Subcutaneous abdominal adipose tissue (tissue), 5 donors: Measurements from ENCODE around the gene DGKZ.
"Not testable (repeated sequence)": the region's sequence is repeated elsewhere in the genome, so short reads cannot be mapped to it uniquely, and the experiment has no call there.

ENCODE experiments used
- H3K27ac ChIP-seq: one replicate; pipeline ENCODE4 v1.7.0; 2013; ENCODE audit warnings: low read depth, mild to moderate bottlenecking, inconsistent platforms, low read length, moderate library complexity
- H3K27me3 ChIP-seq, 5 donors: one replicate each; pipeline ENCODE4 v1.7.0; 2013; ENCODE audit warnings: low read length in 5 of 5, inconsistent platforms in 1 of 5; ENCODE audit not compliant: control insufficient read depth in 5 of 5, insufficient read depth in 4 of 5
- H3K36me3 ChIP-seq, 5 donors: one replicate each; pipeline ENCODE4 v1.7.0; 2013; ENCODE audit warnings: low read length in 5 of 5; ENCODE audit not compliant: control insufficient read depth in 5 of 5, insufficient read depth in 5 of 5
- H3K4me1 ChIP-seq, 5 donors: one replicate each; pipeline ENCODE4 v1.7.0; 2013; ENCODE audit warnings: low read length in 5 of 5, mild to moderate bottlenecking in 3 of 5, moderate library complexity in 1 of 5; ENCODE audit not compliant: control insufficient read depth in 5 of 5, insufficient read depth in 5 of 5
- H3K4me3 ChIP-seq, 5 donors: one replicate each; pipeline ENCODE4 v1.7.0; 2013; ENCODE audit warnings: low read length in 5 of 5, low read depth in 1 of 5
- H3K9ac ChIP-seq, 5 donors: one replicate each; pipeline ENCODE4 v1.7.0; 2013; ENCODE audit warnings: low read length in 5 of 5, mild to moderate bottlenecking in 4 of 5, moderate library complexity in 3 of 5
- H3K9me3 ChIP-seq, 5 donors: one replicate each; pipeline ENCODE4 v1.7.0; 2013; ENCODE audit warnings: low read length in 5 of 5; ENCODE audit not compliant: control insufficient read depth in 5 of 5
- donor health status: healthy.
- donor health status: healthy.
- donor health status: healthy.
- donor health status: healthy.
- donor health status: healthy.

The DGKZ gene

DNA sequence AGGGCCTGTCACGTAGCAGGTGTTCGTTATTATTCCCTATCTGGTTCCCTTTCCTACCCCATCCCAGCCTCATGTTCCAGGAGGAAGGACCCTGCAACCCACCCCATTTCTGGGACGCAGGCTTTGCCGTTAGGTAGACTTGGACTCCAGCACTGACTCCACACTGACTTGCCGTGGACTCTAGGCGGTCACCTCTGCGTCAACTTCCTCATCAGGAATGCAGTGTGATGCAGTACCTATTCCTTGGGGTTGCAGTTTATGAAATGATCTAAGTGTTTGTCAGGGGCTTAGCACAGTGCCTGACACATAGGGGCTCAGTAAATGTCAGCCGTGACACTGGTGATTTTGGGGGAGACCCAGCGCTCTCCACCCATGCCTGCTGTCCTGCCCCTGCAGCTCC is 16.8 kb downstream of the DGKZ start:
- H3K27ac ChIP-seq, result no peak overlapping the region
- H3K4me3 ChIP-seq, result no peak overlapping the region
- peaks cover 0 to 38% (median 24%) of the 10 kb centered on the region in 5 donors for H3K36me3 ChIP-seq
- H3K4me1 ChIP-seq, result peaks cover 8 to 57% (median 51%) of the 10 kb centered on the region in 5 donors
- no peaks in the 10 kb centered on the region for H3K9me3 ChIP-seq
- H3K9ac ChIP-seq, result no peak overlapping the region
- H3K27me3 ChIP-seq, result no peaks in the 10 kb centered on the region

DNA sequence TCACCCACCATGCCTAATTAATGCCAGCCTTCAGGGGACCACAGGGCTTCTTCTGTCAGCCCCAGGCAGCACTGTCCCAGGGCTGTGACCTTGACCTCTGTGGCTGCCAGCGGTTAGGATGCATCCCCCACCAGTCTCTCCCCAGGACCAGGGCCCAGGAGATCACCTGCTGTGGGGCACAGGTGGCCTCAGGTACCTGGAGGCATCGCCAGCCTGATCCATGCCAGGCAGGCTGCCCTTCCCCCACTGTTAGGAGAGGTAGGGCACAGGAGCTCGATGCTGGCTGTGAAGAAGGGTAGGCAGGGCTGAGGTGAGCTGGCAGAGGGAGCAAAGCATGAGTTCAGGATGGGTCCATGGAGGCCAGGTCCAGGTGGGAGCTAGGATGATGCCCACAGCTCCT is 17.5 kb downstream of the DGKZ start:
- H3K4me1 ChIP-seq, result peaks cover 8 to 57% (median 51%) of the 10 kb centered on the region in 5 donors
- H3K36me3 ChIP-seq, result peaks cover 0 to 45% (median 30%) of the 10 kb centered on the region in 5 donors
- H3K9me3 ChIP-seq, result no peaks in the 10 kb centered on the region
- H3K27ac ChIP-seq, result no peak overlapping the region
- no peaks in the 10 kb centered on the region for H3K27me3 ChIP-seq
- H3K9ac ChIP-seq, result peak overlapping the region in 1 of 5 donors; percentile 44
- H3K4me3 ChIP-seq, result no peak overlapping the region

DNA sequence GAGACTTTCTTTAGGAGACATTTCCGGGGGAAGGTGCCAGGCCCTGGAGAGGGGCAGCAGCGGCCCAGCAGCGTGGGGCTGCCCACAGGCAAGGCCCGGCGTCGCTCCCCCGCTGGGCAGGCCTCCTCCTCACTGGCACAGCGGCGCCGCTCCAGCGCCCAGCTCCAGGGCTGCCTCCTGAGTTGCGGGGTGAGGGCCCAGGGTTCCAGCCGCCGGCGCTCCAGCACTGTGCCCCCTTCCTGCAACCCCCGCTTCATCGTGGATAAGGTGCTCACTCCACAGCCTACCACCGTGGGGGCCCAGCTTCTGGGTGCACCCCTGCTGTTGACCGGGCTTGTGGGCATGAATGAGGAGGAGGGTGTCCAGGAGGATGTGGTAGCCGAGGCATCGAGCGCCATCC is 19.0 kb downstream of the DGKZ start:
- H3K9ac ChIP-seq, result no peak overlapping the region
- H3K36me3 ChIP-seq, result peaks cover 0 to 58% (median 41%) of the 10 kb centered on the region in 5 donors
- H3K27me3 ChIP-seq, result no peaks in the 10 kb centered on the region
- H3K4me1 ChIP-seq, result peaks cover 6 to 50% (median 43%) of the 10 kb centered on the region in 5 donors
- H3K27ac ChIP-seq, result no peak overlapping the region
- no peaks in the 10 kb centered on the region for H3K9me3 ChIP-seq
- H3K4me3 ChIP-seq, result no peak overlapping the region

DNA sequence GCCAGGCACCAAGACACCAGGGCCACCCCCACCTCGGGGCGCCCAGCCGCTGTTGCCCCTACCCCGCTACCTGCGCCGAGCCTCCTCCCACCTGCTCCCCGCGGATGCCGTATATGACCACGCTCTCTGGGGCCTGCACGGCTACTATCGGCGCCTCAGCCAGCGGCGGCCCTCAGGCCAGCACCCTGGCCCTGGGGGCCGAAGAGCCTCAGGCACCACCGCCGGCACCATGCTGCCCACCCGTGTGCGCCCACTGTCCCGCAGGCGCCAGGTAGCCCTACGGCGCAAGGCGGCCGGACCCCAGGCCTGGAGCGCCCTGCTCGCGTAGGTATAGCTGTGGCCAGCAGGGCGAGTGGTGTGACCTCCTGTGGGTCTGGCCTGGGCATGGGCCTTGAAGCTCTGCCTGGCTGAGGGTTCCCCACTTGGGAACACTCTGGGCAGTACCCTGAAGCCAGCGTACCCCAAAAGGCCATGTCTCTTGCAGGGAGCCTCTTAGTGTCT is 19.4 kb downstream of the DGKZ start:
- no peak overlapping the region for H3K27ac ChIP-seq
- H3K9me3 ChIP-seq, result no peaks in the 10 kb centered on the region
- no peak overlapping the region for H3K9ac ChIP-seq
- no peak overlapping the region for H3K4me3 ChIP-seq
- peaks cover 6 to 45% (median 38%) of the 10 kb centered on the region in 5 donors for H3K4me1 ChIP-seq
- H3K27me3 ChIP-seq, result no peaks in the 10 kb centered on the region
- peaks cover 0 to 63% (median 45%) of the 10 kb centered on the region in 5 donors for H3K36me3 ChIP-seq

DNA sequence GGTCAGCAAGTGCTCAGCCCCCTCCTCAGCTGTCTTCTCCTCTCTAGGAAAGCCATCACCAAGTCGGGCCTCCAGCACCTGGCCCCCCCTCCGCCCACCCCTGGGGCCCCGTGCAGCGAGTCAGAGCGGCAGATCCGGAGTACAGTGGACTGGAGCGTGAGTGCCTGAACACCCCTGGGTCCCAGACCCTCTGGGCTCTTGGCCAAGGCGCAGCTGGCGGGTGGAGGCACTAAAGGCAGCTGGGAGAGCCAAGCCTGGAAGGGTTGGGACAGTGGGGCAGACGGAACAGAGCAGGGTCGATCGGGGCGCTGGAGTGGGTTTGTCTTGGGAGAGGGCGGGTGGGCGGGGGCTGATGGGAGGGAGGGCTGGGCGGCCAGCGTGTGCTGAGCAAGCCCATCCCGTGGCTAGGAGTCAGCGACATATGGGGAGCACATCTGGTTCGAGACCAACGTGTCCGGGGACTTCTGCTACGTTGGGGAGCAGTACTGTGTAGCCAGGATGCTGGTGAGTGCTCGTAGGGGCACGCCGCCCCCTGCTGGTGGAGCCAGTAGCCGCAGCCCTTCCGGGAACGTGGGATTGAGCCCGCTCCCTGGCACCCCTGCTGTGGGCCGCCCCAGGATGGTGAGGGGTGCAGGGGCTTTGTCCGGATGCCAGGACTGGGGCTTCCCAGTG is 20.1 kb downstream of the DGKZ start:
- Histone ChIP-seq H3K4me1 (peaks cover 6 to 38% (median 32%) of the 10 kb centered on the region in 5 donors), H3K36me3 (peaks cover 0 to 69% (median 51%) of the 10 kb centered on the region in 5 donors), H3K27ac (no peak overlapping the region), H3K4me3 (no peak overlapping the region), H3K9me3 (no peaks in the 10 kb centered on the region), H3K9ac (no peak overlapping the region), H3K27me3 (no peaks in the 10 kb centered on the region)

DNA sequence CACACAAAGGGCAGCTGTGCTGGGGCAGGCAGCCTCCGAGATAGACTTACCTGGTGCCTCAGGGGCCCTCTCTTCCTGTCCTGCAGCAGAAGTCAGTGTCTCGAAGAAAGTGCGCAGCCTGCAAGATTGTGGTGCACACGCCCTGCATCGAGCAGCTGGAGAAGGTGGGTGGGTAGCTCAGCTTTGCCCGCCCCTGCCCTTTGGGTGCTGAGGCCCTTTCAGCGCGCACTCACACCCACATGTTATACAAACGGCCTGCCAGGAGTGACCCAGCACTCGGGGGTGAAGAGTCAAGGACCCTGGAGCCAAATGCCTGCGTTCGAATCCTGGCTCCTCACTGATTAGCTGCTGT is 20.6 kb downstream of the DGKZ start:
- peaks cover 0 to 75% (median 55%) of the 10 kb centered on the region in 5 donors for H3K36me3 ChIP-seq
- H3K4me1 ChIP-seq, result peaks cover 2 to 33% (median 27%) of the 10 kb centered on the region in 5 donors
- no peak overlapping the region for H3K9ac ChIP-seq
- H3K4me3 ChIP-seq, result no peak overlapping the region
- H3K27ac ChIP-seq, result no peak overlapping the region
- no peaks in the 10 kb centered on the region for H3K9me3 ChIP-seq
- H3K27me3 ChIP-seq, result no peaks in the 10 kb centered on the region

DNA sequence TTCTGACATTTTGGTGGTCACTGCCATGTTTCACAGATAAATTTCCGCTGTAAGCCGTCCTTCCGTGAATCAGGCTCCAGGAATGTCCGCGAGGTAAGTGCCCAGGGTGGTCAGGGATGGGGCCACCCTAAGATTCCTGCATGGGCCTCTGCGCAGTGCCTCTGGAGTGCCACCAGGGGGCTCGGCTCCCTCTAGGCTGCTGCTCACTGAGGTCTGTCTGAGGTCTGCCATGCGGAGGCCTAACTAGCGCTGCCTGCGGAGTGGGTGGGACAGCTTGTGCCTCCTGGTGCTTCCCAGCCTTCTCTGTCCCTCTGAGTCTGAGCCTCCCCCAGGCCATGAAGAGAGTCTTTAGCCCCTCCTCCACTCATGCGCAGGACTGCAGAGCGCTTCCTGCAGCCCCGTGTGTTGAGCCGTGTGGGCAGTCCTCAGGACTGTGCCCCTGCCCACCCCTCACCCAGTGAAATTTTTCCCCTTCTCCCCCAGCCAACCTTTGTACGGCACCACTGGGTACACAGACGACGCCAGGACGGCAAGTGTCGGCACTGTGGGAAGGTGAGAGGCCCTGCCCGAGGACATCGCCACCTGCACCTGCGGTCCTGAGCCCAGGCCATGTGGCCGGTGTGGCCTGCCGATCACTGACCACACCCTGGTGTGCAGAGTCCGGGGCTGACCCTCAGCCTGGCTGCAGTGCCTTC is 22.3 kb downstream of the DGKZ start:
- no peak overlapping the region for H3K27ac ChIP-seq
- H3K9ac ChIP-seq, result no peak overlapping the region
- H3K4me1 ChIP-seq, result peaks cover 0 to 16% (median 11%) of the 10 kb centered on the region in 5 donors
- H3K36me3 ChIP-seq, result peaks cover 0 to 81% (median 64%) of the 10 kb centered on the region in 5 donors
- no peak overlapping the region for H3K4me3 ChIP-seq
- no peaks in the 10 kb centered on the region for H3K9me3 ChIP-seq
- H3K27me3 ChIP-seq, result no peaks in the 10 kb centered on the region

DNA sequence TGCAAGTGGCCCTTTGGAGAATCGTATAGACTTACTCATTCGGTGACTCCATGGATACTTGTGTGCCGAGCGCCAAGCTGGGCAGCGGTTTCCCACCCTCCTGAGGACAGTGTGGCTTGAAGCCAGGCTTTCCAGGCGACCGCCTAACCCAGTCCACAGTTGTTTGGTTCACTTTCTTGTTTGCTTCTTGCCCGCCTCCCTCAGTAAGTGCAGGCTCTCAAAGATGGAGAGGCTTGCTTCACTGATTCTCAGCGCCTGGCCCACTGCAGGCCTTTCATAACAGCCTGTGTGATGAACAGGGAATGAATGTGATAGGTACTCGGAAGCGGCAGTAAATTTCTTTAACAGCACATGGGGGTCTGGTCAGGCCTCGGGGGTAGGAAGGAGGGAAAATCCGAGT is 23.0 kb downstream of the DGKZ start:
- H3K4me1 ChIP-seq, result peaks cover 0 to 13% (median 9%) of the 10 kb centered on the region in 5 donors
- H3K4me3 ChIP-seq, result no peak overlapping the region
- H3K36me3 ChIP-seq, result peaks cover 0 to 81% (median 69%) of the 10 kb centered on the region in 5 donors
- no peaks in the 10 kb centered on the region for H3K9me3 ChIP-seq
- H3K27ac ChIP-seq, result no peak overlapping the region
- H3K9ac ChIP-seq, result no peak overlapping the region
- no peaks in the 10 kb centered on the region for H3K27me3 ChIP-seq

DNA sequence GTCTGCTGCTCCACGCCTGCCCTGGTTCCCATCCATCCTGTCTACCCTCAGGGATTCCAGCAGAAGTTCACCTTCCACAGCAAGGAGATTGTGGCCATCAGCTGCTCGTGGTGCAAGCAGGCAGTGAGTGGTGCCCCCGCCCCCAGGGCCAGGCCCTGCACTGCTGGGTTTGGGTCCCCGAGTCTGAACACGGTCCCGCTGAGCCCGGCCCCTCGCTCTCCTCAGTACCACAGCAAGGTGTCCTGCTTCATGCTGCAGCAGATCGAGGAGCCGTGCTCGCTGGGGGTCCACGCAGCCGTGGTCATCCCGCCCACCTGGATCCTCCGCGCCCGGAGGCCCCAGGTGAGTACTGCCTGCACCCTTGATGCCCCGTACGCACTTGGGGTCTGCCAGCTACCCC is 24.0 kb downstream of the DGKZ start:
- H3K27me3 ChIP-seq, H3K4me3 ChIP-seq, H3K9ac ChIP-seq, H3K9me3 ChIP-seq, H3K27ac ChIP-seq: not testable (repeated sequence)
- Histone ChIP-seq H3K36me3 (peaks cover 0 to 85% (median 79%) of the 10 kb centered on the region in 5 donors), H3K4me1 (peaks cover 0 to 13% (median 9%) of the 10 kb centered on the region in 5 donors)

DNA sequence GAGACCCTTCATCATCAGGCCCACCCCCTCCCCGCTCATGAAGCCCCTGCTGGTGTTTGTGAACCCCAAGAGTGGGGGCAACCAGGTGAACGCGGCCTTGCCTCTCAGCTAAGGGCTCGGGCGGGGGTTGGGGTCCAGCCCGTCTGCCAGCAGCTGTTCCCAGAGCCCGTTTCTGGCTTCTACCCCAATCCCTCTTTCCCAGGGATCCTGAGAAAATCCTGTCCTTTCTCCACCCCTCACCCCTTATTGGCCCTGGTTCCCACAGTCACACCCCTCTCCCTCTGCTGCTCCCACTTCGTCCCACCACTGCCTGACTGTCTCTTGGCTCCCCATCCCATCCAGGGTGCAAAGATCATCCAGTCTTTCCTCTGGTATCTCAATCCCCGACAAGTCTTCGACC is 24.8 kb downstream of the DGKZ start:
- no peaks in the 10 kb centered on the region for H3K9me3 ChIP-seq
- H3K36me3 ChIP-seq, result peaks cover 0 to 86% (median 81%) of the 10 kb centered on the region in 5 donors

More for the DNA sequence above, 24.8 kb downstream of the DGKZ start:
- Histone ChIP-seq H3K27ac (no peak overlapping the region), H3K4me3 (no peak overlapping the region), H3K27me3 (no peaks in the 10 kb centered on the region), H3K9ac (no peak overlapping the region), H3K4me1 (peaks cover 0 to 8% (median 6%) of the 10 kb centered on the region in 5 donors)
